BE2C (cell line): ENCODE measurements around the gene CHCHD3.

Experiments used
- DNase-seq: peaks from one replicate; pipeline ENCODE4 v3.0.0-alpha.2; 2020
- H3K27me3 ChIP-seq: fragments of 250-450 bp; sonication (Bioruptor Pico); 2 replicates; pipeline ENCODE4 v1.5.1; 2020; ENCODE audit warnings: mild to moderate bottlenecking
- H3K36me3 ChIP-seq: fragments of 250-450 bp; sonication (Bioruptor Pico); 2 replicates; pipeline ENCODE4 v1.5.1; 2020; ENCODE audit warnings: mild to moderate bottlenecking
- H3K4me1 ChIP-seq: fragments of 250-450 bp; sonication (Bioruptor Pico); 2 replicates; pipeline ENCODE4 v1.5.1; 2020
- H3K4me3 ChIP-seq: 2 replicates; pipeline ENCODE4 v1.5.1; 2011; ENCODE audit warnings: low read depth, low read length
- H3K9me3 ChIP-seq: fragments of 250-450 bp; sonication (Bioruptor Pico); 2 replicates; pipeline ENCODE4 v1.5.1; 2020
- CTCF ChIP-seq: IDR thresholded peaks from 2 replicates; pipeline ENCODE4 v1.5.1; 2012; ENCODE audit warnings: mild to moderate bottlenecking, low read depth, low read length

The CHCHD3 gene

GRCh38 chr7:133030346-133030745, 51.5 kb downstream of the CHCHD3 start:
- DNase-seq: no peak
- no peak for TF ChIP-seq CTCF
- Histone ChIP-seq H3K4me1 (peaks cover 4% of the 10 kb centered on the region), H3K9me3 (no peaks in the 10 kb centered on the region), H3K4me3 (no peak overlapping the region), H3K27me3 (no peaks in the 10 kb centered on the region; the same call in 1 of the 2 replicates), H3K36me3 (peaks cover 3% of the 10 kb centered on the region)

GRCh38 chr7:133029463-133029862, 52.4 kb downstream of the CHCHD3 start:
- Histone ChIP-seq H3K4me3 (no peak overlapping the region), H3K9me3 (no peaks in the 10 kb centered on the region), H3K36me3 (no peaks in the 10 kb centered on the region; the same call in 1 of the 2 replicates), H3K4me1 (peaks cover 12% of the 10 kb centered on the region), H3K27me3 (no peaks in the 10 kb centered on the region; the same call in 1 of the 2 replicates)
- DNase-seq: no peak
- TF ChIP-seq CTCF: no peak

- no peak overlapping the region for H3K4me3 ChIP-seq
- no peaks in the 10 kb centered on the region; the same call in 1 of the 2 replicates for H3K27me3 ChIP-seq
- no peak for TF ChIP-seq CTCF
- H3K36me3 ChIP-seq: peaks cover 4% of the 10 kb centered on the region
- peaks cover 20% of the 10 kb centered on the region for H3K4me1 ChIP-seq
- no peak for DNase-seq
- no peaks in the 10 kb centered on the region for H3K9me3 ChIP-seq
Measured at GRCh38 chr7:133027397-133027796, 54.5 kb downstream of the CHCHD3 start.

GRCh38 chr7:133026210-133026859, 55.6 kb downstream of the CHCHD3 start:
- no peak overlapping the region for H3K4me3 ChIP-seq
- TF ChIP-seq CTCF: no peak
- no peaks in the 10 kb centered on the region; the same call in 1 of the 2 replicates for H3K27me3 ChIP-seq
- no peak for DNase-seq
- peaks cover 7% of the 10 kb centered on the region for H3K36me3 ChIP-seq
- H3K4me1 ChIP-seq: peaks cover 20% of the 10 kb centered on the region
- no peaks in the 10 kb centered on the region for H3K9me3 ChIP-seq

- Histone ChIP-seq H3K36me3 (peaks cover 14% of the 10 kb centered on the region), H3K9me3 (no peaks in the 10 kb centered on the region), H3K4me1 (peaks cover 20% of the 10 kb centered on the region), H3K27me3 (no peaks in the 10 kb centered on the region; the same call in 1 of the 2 replicates), H3K4me3 (no peak overlapping the region)
- DNase-seq: no peak
- no peak for TF ChIP-seq CTCF
Measured at GRCh38 chr7:133025056-133025455, 56.8 kb downstream of the CHCHD3 start.

GRCh38 chr7:133024596-133024995, 57.3 kb downstream of the CHCHD3 start:
- Histone ChIP-seq H3K9me3 (no peaks in the 10 kb centered on the region), H3K4me1 (peaks cover 20% of the 10 kb centered on the region), H3K36me3 (peaks cover 14% of the 10 kb centered on the region), H3K4me3 (no peak overlapping the region), H3K27me3 (no peaks in the 10 kb centered on the region; the same call in 1 of the 2 replicates)
- no peak for TF ChIP-seq CTCF
- DNase-seq: no peak
